GM21423 (cell line): Measurements from ENCODE around the gene COPS3.
A peak's percentile ranks its signal among the peaks of the same experiment; 100 is the strongest.

ENCODE experiments used
- ATAC-seq: cut with Tn5 transposase; IDR thresholded peaks from one replicate; pipeline ENCODE4 v1.9.1; 2021; ENCODE audit warnings: mild to moderate bottlenecking, moderate library complexity; ENCODE audit not compliant: unreplicated experiment

Gene COPS3

DNA sequence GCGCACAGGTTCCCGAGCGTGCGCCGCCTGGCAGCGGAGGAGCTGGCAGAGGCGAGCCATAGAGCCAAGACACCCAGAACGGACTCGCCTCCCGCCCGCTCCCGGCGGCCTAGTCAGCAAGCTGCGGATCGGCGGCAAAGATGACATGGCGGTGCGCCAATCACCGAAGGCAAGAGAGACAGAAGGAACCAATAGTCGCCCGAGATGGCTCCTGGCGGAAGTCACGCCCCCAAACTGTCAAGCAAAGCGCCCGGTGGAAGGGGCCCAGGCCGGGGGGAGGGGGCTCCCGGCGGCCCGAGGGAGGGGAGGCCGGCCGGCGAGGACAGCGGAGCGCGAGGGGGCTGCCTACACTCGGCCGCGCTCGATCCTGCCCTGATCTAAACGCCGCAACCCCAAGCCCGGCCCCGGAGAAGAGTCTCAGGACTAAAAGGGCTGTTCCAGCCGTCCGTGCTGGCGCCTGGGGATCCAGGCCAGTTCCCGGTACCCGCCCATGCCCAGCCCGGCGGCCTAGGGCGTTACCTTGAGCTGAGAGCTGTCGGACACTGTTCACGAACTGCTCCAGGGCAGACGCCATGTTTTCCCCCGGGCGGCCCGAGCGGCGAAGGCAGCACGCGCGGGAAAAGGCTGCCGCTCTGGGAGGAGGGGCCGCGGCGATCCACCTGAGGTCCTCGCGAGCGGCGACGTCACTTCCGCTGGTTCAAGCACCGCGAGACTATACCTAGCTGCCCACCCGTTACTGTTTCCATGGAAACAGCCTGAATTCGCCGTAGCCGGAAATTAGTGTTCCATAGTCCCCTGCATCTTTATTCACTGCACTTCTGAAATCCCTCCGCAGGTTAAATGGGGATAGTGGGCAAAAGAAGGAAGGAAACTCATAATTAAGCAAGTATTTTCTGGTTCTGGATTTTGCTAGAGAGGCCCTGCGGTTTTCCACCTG is at the start of gene COPS3:
TSS of gene COPS3 (minus strand) at position 634 of the 937 bp plus-strand sequence. CDS start at position 574, 60 bp downstream.
- ATAC-seq, result peak; percentile 86

DNA sequence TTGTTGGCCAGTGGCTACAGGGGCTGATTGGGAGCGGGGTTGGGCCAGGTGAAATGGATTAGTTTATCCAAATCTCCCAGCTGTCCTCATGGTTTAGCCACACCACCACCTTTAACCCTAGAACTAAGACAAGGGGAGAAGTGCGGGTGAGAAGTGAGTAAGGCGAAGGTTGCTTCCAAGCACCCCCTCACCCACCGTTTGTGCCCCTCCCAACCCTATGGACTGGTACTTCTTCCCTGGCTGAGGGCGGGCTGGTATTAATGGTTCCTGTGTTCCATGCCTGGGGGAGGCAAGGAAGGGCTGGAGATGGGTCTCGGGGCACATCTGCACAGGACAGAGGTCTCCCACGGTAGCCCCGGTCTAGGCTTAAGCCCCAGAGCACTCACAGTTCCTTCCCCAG is 47.2 kb upstream of the COPS3 start:
- no peak for ATAC-seq

DNA sequence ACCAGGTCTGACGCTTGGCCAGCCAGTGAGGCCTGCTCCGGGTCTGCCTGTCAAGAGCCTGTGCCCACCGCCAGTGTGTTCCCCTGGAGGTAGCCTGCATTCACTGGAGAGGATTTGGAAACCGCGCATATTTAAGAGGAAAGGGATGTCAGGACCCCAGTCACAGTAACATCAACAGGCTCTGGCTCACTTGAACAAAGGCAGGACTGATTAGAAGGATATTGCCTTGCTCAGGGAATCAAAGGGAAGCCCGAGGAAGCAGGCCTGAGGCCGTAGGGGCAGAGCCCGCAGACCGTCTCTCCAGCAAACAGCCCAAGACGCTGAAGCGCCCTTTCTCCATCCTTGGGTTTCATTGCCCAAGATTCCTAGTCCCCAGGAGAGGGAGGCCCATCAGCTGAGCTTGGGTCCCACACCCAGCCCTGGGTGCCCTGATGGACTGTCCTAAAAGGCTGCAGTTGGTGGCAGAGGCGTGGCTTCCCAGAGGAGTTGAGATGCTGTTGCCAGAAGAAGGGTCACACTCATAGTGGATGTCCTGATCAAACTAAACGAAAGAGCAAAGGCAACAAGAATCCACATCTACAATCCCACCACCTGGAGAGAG is 45.3 kb upstream of the COPS3 start:
- ATAC-seq, result no peak

DNA sequence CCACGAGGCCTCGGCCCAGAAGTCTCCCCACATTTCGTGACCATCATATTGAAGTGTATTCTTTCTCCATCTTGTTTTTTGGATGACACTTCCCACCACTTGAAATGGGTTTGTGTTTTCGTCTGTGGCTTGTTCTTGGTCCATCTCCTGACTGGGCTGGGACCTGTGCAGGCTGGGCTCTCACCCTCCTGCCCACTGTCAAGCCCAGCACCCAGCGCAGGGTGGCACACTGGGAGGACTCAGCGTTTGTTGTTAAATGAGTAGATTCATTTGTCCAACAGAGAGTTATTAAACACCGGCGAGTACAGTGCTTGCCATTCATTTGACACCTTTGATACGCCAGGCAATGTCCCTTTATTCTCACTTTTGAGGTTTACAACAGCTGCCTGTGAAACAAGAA is 44.8 kb upstream of the COPS3 start:
- no peak for ATAC-seq

DNA sequence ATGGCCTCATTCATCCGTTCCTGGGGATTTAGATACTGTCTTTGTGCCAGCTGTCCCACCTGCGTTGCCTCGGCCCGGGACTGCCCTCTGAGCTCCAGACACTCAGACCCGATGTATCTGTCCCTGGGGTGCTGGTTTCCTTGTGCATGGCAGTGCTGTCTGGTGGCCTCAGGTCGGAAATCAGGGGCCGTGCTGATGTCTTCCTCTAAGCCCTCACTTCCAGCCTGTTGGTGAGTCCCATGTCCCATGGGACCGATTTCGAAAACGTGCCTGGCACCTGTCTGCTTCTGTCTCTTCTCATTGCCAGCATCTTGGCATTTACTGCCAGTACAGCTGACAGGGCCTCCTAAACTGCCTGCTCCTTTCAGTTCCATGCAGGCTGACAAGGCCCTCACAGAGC is 44.2 kb upstream of the COPS3 start:
- ATAC-seq, result no peak

DNA sequence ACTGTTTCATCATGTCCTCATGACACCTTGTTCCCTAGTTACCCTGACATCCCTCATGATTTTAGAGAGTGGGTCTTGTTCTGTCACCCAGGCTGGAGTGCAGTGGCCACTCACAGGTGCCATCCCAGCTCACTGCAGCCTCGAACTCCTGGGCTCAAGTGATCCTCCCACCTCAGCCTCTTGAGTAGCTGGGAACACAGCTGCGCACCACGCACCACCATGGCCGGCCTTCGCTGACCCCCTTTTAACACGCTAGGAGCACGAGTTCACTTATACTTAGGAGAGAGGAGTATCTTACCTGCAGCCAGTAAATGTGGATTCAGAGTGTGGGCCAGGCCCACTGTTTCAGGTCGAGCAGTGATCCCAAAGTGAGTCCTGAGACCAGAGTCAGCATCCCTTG is 43.6 kb upstream of the COPS3 start:
- no peak for ATAC-seq

DNA sequence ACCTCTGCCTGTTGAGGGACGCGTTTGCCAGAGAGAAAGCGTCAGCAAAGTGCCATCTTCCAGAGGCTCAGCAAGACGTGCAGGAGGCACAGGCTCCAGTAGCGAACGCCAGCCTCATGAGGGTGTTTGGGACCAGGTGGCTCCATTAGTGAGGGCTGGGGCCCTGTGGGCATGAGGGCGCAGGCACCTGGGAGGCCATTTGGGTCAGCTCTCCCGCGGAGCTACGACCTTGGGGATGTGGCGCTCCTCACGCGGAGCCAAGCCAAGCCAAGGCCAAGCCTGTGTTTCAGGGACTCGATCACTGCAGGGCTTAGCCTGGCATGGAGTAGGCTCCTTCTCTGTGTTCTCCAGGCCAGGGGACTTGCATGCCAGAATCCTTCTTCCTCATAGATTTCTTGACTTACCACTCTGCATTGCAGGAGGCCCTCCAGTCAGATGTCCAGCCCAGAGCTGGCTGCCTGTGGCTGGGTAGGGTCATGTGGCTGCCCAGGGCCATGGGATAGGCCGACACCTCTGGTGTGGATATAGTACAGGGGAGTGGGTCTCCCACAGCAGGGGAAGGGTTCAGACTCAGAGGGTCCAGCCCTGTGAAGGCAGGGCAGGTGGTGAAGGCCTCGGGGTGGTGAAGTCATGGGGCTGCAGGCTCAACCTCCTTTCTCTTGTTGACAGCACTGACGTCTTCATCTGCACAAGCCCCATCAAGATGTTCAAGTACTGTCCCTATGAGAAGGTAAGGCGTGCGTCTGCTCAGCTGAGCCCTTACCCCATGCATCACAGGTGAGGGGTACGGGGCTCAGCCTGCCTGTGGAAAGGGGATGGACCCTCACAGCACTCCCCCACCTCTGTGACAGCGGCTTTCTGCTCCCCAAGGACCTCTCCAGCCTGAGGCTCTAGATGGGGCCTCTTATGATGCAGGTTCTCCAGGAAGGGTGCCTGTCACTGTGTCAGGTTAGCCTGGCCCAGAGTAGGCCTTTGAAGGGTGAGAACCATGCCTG is 41.8 kb upstream of the COPS3 start:
- ATAC-seq, result no peak

DNA sequence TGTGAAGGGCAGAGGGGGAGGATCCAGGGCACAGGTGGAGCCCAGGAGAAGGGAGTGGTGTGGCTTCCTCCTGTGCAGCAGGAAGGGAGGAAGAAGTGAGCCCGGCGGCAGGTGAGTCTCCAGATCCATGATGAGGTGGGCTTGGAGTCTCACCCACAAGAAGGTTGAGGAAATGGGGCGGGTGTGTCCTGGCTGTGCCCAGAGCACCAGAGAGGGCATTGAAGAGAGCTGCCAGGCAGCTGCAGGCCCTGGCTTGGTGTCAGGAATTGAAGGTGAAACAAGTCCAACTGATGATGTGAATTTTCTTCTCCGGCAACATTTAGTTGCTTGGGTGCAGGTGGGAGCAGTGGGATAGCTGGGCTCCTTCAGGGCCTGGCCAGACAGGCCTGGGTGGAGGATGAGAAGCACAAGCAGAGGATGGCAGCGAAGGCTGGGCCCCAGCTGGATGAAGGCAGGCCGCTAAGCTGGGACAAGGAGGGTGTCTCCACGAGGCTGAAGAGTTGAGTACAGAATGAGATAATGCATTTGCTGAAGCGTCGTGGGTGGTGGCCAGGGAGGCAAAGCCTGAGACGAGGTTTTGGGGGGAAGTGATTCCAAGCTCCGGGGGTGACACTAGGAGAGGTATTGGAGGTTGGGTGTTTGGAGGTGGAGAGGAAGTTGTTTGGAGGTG is 40.4 kb upstream of the COPS3 start:
- ATAC-seq, result no peak

DNA sequence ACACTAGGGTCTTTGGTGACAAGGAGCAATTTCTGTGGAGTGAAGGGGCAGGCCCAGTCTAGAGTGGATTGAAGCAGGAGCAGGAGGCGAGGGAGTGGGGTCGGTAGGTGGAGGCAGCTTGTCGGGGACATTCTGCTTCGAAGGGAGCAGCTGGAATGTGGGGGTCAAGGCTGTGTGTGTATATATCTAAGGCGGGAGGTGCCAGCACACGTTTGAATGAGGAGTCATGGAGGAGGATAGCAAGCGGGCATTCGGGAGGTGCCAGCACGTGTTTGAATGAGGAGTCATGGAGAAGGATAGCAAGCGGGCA is 39.8 kb upstream of the COPS3 start:
- no peak for ATAC-seq

DNA sequence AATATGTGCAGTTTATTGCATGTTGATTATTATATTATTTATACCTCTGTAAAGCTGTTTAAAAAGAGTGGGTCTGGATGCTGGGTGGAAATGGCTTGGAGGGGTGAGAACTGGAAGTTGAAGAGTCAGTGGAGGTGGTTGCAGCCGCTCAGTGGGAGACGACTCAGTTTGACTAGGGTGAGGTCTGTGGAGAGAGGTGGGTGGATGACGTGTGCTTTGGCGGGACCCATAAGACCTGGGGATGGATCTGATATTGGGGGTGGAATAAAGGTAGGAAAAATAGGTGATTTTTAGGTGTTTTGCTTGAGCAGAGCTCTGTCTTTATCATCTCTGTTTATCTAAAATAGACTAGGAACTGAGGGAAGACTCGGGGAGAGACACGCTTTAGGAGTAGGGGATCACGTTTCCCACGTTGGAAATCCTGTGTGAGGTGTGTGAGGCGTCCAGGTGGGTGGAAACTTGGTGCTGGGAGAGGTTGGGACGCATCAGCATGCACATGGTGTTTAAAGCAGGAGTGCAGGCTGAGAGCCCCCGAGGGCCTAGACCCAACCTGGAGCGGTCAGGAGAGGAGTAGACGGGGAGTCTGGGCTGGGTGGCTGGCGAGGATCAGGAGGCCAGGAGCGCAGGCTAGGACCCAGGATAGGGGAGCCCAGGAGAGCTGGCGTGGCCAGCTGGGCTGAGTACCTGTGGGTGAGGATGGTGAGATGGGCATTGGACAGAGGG is 39.3 kb upstream of the COPS3 start:
- ATAC-seq, result no peak

DNA sequence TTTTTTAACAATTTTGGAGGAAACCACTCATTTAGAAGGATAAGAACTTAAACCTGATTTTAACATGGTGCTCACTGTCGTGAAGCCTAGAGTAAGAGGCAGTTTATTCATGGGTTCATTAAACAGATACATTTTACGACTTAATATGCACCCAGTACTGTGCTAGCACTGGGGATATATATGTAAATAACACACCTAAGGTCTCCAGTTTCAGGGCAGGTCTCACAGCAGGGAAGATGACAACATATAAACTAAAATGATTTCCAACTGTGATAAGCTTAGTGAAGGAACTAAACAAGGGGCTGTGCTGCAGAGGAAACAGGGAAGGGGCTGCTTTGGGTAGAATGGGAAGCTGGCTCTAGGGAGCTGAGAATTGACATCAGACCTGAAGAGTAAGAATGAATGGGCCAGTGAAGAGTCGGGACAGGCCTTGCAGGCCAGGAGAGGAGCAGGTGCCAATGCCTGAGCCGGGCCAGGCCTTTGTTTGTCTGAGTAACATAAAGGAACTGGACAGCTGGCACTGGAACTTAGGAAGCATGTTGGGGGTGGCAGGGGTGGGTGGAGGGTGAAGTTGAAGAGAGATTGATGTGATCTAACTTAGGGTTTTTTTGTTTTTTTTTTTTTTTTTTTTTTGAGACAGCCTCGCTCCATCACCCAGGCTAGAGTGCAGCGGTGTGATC is 34.2 kb upstream of the COPS3 start:
- ATAC-seq, result no peak

DNA sequence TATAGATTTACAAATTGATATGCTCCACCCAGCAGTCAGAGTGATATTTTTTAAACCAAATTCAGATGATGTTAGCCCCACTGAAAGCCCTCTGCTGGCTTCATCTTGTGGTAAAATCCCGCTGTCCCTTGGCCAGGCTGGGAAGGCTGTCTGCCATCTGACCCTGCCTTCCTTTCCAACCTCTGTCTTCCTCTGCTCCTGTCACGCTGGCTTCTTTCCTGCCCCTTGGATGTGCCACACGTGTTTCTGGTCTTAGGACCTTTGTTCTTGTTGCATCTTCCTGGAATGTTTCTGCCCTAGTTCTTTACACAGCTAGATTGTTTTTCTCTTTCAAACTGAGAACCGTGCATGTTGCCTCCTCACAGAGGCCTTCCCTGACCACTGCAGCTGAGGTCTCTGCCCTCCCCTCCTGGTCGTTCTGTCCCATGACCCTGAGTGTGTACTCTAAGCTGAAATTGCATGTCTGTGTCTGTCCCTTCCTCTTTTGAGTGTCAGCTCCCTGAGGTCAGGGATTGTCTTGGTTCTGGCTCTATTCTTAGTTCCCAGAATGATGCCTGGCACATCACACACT is 33.5 kb upstream of the COPS3 start:
- no peak for ATAC-seq

DNA sequence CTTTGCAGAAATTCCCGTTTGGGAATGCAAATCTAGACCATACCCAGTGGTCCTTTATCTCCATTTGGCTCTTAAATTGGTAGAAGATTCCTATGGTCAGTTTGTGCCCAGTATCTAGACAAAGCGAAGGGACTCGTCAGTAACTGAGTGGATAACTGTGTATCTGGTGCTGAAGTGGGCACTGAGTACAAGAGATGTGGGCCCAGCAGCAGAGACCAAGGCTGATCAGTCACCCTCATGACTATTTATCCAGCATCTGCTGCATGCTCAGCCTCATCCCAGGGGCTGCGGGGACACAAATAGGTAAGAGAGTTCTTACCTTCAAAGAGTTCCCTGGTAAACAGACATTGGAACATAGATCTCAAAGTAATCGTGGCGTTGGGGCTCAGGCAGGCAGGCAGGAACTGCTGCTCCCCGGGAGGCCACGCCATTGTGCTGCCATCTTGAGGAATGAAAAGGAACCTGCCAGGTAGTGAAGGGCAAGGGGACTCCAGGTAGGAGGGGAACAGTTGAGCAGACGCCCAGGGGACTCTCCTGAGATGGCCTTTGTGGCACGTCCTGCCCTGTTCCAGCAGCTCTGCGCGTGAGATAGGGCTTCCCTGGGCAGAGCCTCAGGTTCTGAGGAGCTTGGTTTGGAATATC is 32.4 kb upstream of the COPS3 start:
- no peak for ATAC-seq

DNA sequence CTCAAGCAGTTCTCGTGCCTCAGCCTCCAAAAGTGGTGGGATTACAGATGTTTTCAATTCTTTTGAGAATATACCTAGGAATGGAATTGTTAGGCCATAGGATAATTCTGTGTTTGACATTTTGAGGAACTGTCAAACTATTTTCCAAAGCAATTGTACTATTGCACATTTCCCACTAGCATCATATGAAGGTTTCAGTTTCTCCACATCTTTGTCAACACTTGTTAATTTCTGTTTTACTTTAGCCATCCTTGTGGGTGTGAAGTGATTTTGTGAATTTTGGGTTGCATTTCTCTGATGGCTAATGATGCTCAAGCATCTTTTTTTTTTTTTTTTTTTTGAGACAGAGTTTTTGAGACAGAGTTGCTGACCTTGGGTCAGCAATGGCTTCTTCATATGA is 28.3 kb upstream of the COPS3 start:
- ATAC-seq, result no peak

DNA sequence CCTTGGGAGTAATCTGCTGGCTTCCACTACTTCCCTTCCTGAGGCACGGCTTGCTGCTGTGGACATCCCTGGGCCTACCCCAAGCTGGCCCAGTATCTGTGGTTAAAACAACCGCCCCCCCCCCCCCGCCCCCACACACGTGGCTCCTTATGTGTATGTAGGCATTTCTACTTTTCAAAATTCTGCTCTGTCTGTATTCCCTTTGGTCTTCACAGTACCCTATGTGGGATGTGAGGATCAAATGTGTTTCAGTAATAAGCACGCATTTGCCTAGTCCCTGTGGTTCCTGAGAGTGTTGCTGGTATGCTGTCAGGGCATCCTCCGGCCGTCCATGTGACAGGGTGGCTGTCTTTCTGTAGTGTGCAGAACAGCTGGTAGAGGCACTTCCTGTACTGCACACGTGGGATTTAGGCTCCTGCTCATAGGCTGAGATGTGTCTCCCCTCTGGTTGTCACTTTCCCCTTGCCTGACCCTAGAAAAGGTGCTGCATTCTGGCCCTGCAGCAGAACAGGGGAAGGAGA is 24.3 kb upstream of the COPS3 start:
- ATAC-seq, result peak; percentile 72

DNA sequence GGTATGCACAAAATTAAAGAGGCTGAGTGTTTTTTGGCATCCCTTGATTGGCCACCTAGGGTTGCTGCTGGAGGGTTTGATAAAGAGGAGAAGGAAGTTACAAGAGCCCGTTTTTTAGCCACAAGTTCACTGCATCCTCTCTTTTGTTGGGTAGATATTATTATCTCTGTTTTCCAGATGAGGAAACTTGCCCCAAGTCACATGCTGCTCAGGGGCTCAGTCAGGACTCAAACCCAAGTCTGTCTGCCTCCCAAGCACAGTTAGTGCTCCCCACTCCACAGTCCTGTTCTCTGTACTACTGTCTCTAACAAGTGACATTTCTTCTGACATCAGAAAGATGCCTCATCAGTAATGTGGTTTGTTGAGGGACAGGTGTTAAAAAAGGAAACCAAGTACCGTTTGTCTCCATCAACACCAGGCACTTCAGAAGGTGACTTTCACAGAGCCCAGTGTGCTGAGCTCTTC is 23.5 kb upstream of the COPS3 start:
- no peak for ATAC-seq

DNA sequence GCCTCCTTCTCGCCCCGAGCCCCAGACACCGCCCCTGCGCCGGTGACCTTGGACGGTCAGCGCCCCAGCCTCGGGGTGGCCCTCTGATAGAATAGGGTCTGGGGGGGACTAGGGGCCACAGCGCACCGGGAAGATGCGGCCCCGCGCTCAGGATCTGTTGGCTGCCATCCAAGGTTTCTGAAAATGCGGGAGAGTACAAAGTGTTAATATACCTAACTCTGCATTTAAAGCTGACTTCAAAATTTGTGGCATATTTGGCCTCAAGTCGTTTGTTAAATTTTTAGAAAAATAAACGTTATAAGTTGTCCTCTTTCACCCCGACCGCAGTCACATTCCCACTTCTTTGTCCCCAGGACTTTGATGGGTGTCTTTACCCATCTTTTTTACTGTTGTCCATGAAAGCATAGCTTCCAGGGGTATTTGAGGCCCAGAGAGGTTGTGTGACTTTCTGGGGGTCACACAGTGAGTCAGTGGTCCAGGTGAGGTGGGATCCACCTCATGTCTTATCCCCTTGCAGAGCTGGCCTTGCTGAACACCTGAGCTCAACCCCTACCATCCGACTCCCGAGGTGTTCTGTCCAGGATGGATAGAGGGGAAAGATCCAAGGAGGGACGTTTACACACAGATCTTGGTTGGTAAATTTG is 22.9 kb upstream of the COPS3 start:
- no peak for ATAC-seq
